Suprapubic skin (tissue), 4 donors: Measurements from ENCODE around the gene EDC4. TPM values are rescaled to one million over a fixed set of nuclear protein-coding genes. Genes with fewer than 3 reads are reported as not detected.

Experiments used
- DNase-seq, 2 donors: peaks; one replicate each; pipeline ENCODE4 v3.0.0-alpha.2; 2019; ENCODE audit warnings: low spot score in 2 of 2
- H3K27ac ChIP-seq: fragments of 200-600 bp; sonication (generic); one replicate; pipeline ENCODE4 v1.5.1; 2019
- H3K27me3 ChIP-seq: fragments of 200-600 bp; sonication (generic); one replicate; pipeline ENCODE4 v1.5.1; 2019
- H3K36me3 ChIP-seq: fragments of 200-600 bp; sonication (generic); one replicate; pipeline ENCODE4 v1.5.1; 2019
- H3K4me1 ChIP-seq: fragments of 200-600 bp; sonication (generic); one replicate; pipeline ENCODE4 v1.5.1; 2019
- H3K4me3 ChIP-seq: fragments of 200-600 bp; sonication (generic); one replicate; pipeline ENCODE4 v1.5.1; 2019; ENCODE audit warnings: mild to moderate bottlenecking
- H3K9me3 ChIP-seq: fragments of 200-600 bp; sonication (generic); one replicate; pipeline ENCODE4 v1.5.1; 2019
- CTCF ChIP-seq, 2 donors: fragments of 200-600 bp in 1 of 2; fragments of 450-650 bp in 1 of 2; sonication (generic) in 1 of 2; IDR thresholded peaks; one replicate each; pipeline ENCODE4 v1.5.1; 2016 to 2019; ENCODE audit warnings: antibody characterized with exemption in 2 of 2, mild to moderate bottlenecking in 1 of 2, moderate library complexity in 1 of 2
- EP300 ChIP-seq: sonication (generic); formaldehyde crosslinking; IDR thresholded peaks from one replicate; pipeline ENCODE4 v1.6.1; 2017; ENCODE audit warnings: antibody characterized with exemption
- POLR2A ChIP-seq, 2 donors: fragments of 450-650 bp; IDR thresholded peaks; one replicate each; pipeline ENCODE4 v1.6.1; 2017; ENCODE audit warnings: antibody characterized with exemption in 2 of 2, mild to moderate bottlenecking in 2 of 2, moderate library complexity in 2 of 2
- POLR2AphosphoS5 ChIP-seq, 3 donors: sonication (generic); formaldehyde crosslinking; IDR thresholded peaks; one replicate each; pipeline ENCODE4 v1.6.1; 2017; ENCODE audit warnings: antibody characterized with exemption in 3 of 3
- WGBS: methylation state at CpG from one replicate; pipeline ENCODE4 v1.1.5; 2018; 5-methylcytosine and 5-hydroxymethylcytosine counted together
- total RNA-seq, 4 donors: library from RNA; depleted of rRNA; stranded (reverse); fragments of >200 nt; gene quantifications; one replicate each; pipeline ENCODE4 v1.1.0, GENCODE V29; 2016

EDC4 gene
- total RNA-seq, 4 donors from 2014 or later = 59.5 to 110 (median 68.0) TPM

DNA sequence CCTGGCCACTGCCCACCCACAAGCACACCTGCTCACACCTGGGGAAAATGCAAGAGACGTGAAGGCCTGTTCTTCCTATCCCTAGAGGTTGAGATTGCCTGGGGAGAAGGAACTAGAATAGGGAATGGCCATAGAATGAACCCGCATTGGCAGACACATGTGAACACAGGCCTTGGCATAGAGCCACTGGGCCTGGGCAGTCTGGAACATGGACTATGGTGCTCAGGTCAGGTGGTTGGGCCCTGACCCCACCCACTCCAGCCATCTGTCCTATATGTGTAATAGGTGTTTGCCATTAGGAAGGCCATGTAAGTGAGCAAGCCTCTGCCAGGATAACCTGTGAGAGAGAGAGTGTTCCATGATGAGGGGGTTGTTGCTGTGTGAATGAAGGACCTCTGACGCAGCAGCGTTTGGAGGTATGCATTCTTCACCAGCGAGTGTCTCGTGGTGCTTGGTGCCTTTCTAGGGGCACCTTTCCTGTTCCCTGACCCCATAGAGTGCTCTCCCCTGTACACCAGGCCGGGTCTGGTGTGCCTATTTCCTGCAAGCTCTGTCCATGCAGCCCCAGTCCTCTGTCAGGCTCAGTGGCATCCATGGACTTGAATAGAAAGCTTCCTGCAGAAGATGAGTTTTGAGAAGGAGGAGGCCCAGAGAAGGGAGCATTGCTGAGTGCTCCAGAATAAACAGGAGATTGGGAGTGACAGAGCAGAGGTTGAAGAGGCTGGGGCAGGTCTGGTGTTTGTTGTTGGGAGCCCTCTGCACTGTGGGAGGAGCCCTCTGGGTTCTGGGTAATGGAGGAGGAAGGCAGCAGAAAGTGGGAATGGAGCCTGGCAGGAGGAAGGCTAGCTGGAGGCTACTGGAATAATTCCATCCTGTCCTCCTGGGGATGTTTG is 43.2 kb downstream of the EDC4 start:
- no peak overlapping the region for H3K4me3 ChIP-seq
- no peak for DNase-seq
- H3K36me3 ChIP-seq = peaks cover 5% of the 10 kb centered on the region
- H3K27ac ChIP-seq = no peak overlapping the region
- TF ChIP-seq EP300 (no peak), POLR2AphosphoS5 (IDR thresholded peaks at IDR 0.05) (no peak), CTCF (IDR thresholded peaks at IDR 0.05) (no peak), POLR2A (IDR thresholded peaks at IDR 0.05) (no peak)
- no peaks in the 10 kb centered on the region for H3K27me3 ChIP-seq
- peaks cover 58% of the 10 kb centered on the region for H3K4me1 ChIP-seq
- no peaks in the 10 kb centered on the region for H3K9me3 ChIP-seq
- 25% methylated on average over 3 of the region's 7 CpGs for WGBS

GRCh38 chr16:67917140-67917851 is 44.4 kb downstream of the EDC4 start:
- WGBS = 37% methylated on average over 5 of the region's 6 CpGs
- Histone ChIP-seq H3K27me3 (no peaks in the 10 kb centered on the region), H3K36me3 (no peaks in the 10 kb centered on the region), H3K9me3 (no peaks in the 10 kb centered on the region), H3K4me1 (peaks cover 63% of the 10 kb centered on the region), H3K4me3 (no peak overlapping the region), H3K27ac (peak overlapping the region; percentile 44)
- no peak for DNase-seq
- TF ChIP-seq POLR2A (IDR thresholded peaks at IDR 0.05) (no peak), CTCF (IDR thresholded peaks at IDR 0.05) (no peak), POLR2AphosphoS5 (IDR thresholded peaks at IDR 0.05) (no peak), EP300 (no peak)

DNA sequence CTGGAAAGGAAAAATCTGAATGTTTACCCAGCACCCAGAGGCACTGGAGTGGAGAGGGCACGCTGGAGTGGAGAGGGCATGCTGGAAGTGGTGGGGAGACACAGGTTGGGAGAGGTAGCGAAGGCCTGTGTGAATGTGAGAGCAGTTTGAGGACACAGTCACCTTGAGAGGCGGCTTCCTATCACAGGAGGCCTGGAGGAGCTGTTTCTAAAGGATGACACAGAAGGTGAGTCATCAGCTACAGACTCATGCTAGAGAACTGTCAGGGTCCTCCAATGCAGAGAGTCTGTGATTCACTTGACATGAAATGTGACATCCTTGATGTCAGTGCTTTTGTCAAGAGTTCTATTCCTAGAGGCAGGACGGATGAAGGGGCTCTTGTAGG is 45.0 kb downstream of the EDC4 start:
- no peak for DNase-seq
- WGBS = 60% methylated on average over 4 of the region's 4 CpGs
- Histone ChIP-seq H3K4me3 (no peak overlapping the region), H3K4me1 (peaks cover 68% of the 10 kb centered on the region), H3K27me3 (no peaks in the 10 kb centered on the region), H3K36me3 (no peaks in the 10 kb centered on the region), H3K27ac (peak overlapping the region; percentile 44), H3K9me3 (no peaks in the 10 kb centered on the region)
- no peak for TF ChIP-seq CTCF (IDR thresholded peaks at IDR 0.05)
- TF ChIP-seq POLR2AphosphoS5 (IDR thresholded peaks at IDR 0.05) = no peak
- TF ChIP-seq POLR2A (IDR thresholded peaks at IDR 0.05) = no peak
- TF ChIP-seq EP300 = no peak

DNA sequence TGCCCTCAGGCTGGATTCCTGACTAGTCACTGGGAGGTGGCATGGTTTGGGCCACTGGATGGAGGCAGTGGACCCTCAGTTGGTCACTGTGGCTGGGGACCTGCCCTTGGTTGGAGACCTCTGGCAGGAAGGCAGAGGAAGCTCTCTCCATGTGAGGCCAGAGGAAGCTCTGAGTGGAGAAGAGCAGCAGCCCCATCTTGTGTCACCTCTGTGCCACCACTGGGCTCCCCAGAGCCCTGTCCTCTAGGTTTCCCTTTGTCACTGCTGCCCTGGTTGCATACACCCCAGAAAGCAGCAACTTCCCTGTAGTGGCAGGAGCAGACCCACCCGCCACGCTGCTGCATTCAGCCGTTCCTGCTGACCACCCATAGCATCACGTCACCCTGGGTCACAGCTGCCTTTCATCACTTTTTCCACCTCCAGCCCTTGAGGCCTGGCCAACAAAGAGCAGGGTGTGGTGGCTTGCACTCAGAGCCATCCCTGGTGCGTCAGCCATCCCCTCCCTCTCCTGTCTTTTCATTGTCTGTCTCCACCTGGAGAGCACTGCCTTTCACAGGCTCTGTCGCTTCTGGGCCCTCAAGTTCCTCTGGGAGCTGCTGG is 46.9 kb downstream of the EDC4 start:
- WGBS = 50% methylated on average over 6 of the region's 6 CpGs
- no peaks in the 10 kb centered on the region for H3K27me3 ChIP-seq
- peaks cover 83% of the 10 kb centered on the region for H3K4me1 ChIP-seq
- H3K36me3 ChIP-seq = no peaks in the 10 kb centered on the region
- peak overlapping the region; percentile 38 for H3K27ac ChIP-seq
- no peaks in the 10 kb centered on the region for H3K9me3 ChIP-seq
- no peak for TF ChIP-seq EP300
- no peak for TF ChIP-seq POLR2AphosphoS5 (IDR thresholded peaks at IDR 0.05)
- no peak for TF ChIP-seq CTCF (IDR thresholded peaks at IDR 0.05)
- no peak for DNase-seq
- no peak overlapping the region for H3K4me3 ChIP-seq

DNA sequence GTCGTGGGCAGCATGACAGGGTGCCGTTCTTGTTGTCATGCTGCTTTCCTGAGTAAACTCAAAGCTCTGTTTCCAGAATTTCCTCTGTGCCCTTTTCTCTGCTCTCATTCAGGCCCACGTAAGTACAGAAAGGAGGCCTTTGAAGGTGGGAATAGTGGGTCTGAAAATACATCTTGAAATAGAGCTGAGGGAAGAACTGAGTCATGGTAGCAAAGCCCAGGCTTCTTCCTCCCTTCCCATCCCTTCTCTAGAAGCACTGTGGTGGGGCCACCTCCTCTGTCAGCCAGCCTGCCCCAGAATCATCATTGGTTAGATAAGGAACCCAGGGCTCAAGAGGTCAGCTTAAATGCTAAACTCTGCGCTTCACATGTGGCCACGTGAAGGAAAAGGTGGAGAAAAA is 49.4 kb downstream of the EDC4 start:
- H3K36me3 ChIP-seq = peaks cover 2% of the 10 kb centered on the region
- DNase-seq = no peak
- H3K27ac ChIP-seq = peak overlapping the region; percentile 24
- no peak overlapping the region for H3K4me3 ChIP-seq
- TF ChIP-seq POLR2AphosphoS5 (IDR thresholded peaks at IDR 0.05) = no peak
- TF ChIP-seq CTCF (IDR thresholded peaks at IDR 0.05) = no peak
- no peak for TF ChIP-seq EP300
- TF ChIP-seq POLR2A (IDR thresholded peaks at IDR 0.05) = no peak
- 62% methylated on average over 5 of the region's 5 CpGs for WGBS
- H3K4me1 ChIP-seq = peaks cover 72% of the 10 kb centered on the region
- H3K9me3 ChIP-seq = no peaks in the 10 kb centered on the region
- no peaks in the 10 kb centered on the region for H3K27me3 ChIP-seq
